K562 (cell line): ENCODE results near the gene HPGDS. TPM values are rescaled to one million over a fixed set of nuclear protein-coding genes. Genes with fewer than 3 reads are reported as not detected.

Source experiments
- ATAC-seq: fragments of 200-7000 bp; cut with Tn5 transposase; 3 replicates; pipeline ENCODE4 v1.9.1; 2020; ENCODE audit warnings: moderate library complexity
- BruUV-seq: library from RNA; stranded (reverse); fragments of 400-500 nt; replicated peaks from 2 replicates; lab custom pipeline; 2021; lab: Mats Ljungman, UMichigan
- CTCF ChIA-PET: fragments of 300-600 bp; formaldehyde crosslinking; extraction: SDS; loops from one replicate; lab custom pipeline; 2021; ENCODE audit warnings: low intra/inter-chr PET ratio; lab: Yijun Ruan, JAX
- POLR2A ChIA-PET: fragments of 300-600, 350-650 bp; sonication (Branson Sonifier 250); formaldehyde crosslinking; extraction: SDS; loops from one replicate; lab custom pipeline; 2021; ENCODE audit warnings: antibody characterized with exemption, inconsistent platforms; lab: Yijun Ruan, JAX
- DNase-seq, 4 experiments: peaks; one replicate each; pipeline versions ENCODE4 v3.0.0 to v3.0.0-alpha.2; 2011 to 2018; ENCODE audit warnings: low spot score in 3 of 4, mixed read lengths in 3 of 4; ENCODE audit errors: extremely low read depth in 1 of 4
- FAIRE-seq: peaks from 2 replicates; lab custom pipeline; 2011; peaks lifted over from hg19 to GRCh38; lab: Jason Lieb, UNC
- H2AFZ ChIP-seq: 2 replicates; pipeline ENCODE4 v1.6.0; 2011; ENCODE audit warnings: low read depth, low read length, control low read depth, inconsistent platforms
- H3K27ac ChIP-seq: fragments of 200-600 bp; 3 replicates; pipeline ENCODE4 v1.8.0; 2011; ENCODE audit warnings: low read depth, mild to moderate bottlenecking, control low read depth, inconsistent platforms, low read length, moderate library complexity, mixed read lengths; ENCODE audit errors: extremely low read depth
- H3K27me3 ChIP-seq, 2 experiments: fragments of 300-600 bp in 1 of 2; 2 replicates in 1 of 2; 3 replicates in 1 of 2; pipeline versions ENCODE4 v1.6.0 to v1.8.0; 2011; ENCODE audit warnings: inconsistent platforms in 2 of 2, low read length in 2 of 2, mild to moderate bottlenecking in 1 of 2, mixed read lengths in 1 of 2, moderate library complexity in 1 of 2; ENCODE audit not compliant: control insufficient read depth in 2 of 2, insufficient read depth in 2 of 2
- H3K36me3 ChIP-seq: fragments of 300-600 bp; 3 replicates; pipeline ENCODE4 v1.8.0; 2011; ENCODE audit warnings: mild to moderate bottlenecking, low read length, inconsistent platforms; ENCODE audit not compliant: control insufficient read depth, insufficient read depth
- H3K4me1 ChIP-seq, 2 experiments: fragments of 200-600 bp in 1 of 2; replicated peaks in 1 of 2; 2 replicates in 1 of 2; 3 replicates in 1 of 2; pipeline versions ENCODE4 v1.5.1 to v1.8.0; 2011; ENCODE audit warnings: inconsistent platforms in 2 of 2, low read length in 2 of 2, mild to moderate bottlenecking in 1 of 2, mixed read lengths in 1 of 2, moderate library complexity in 1 of 2; ENCODE audit not compliant: control insufficient read depth in 2 of 2, insufficient read depth in 2 of 2
- H3K4me2 ChIP-seq: 2 replicates; pipeline ENCODE4 v1.6.1; 2011; ENCODE audit warnings: low read length, control low read depth, inconsistent platforms, mixed read lengths; ENCODE audit not compliant: insufficient read depth
- H3K4me3 ChIP-seq: fragments of 200-600 bp; sonication (generic), shearing (Covaris generic); 2 replicates; pipeline ENCODE4 v1.5.1; 2016; ENCODE audit warnings: control low read depth, inconsistent platforms
- H3K79me2 ChIP-seq: fragments of 200-600 bp; 3 replicates; pipeline ENCODE4 v1.8.0; 2011; ENCODE audit warnings: low read length, inconsistent platforms; ENCODE audit not compliant: control insufficient read depth, insufficient read depth
- H3K9ac ChIP-seq, 2 experiments: 2 replicates each; pipeline versions ENCODE4 v1.6.0 to v1.6.1; 2011; ENCODE audit warnings: low read depth in 2 of 2, low read length in 2 of 2, control low read depth in 1 of 2, inconsistent platforms in 1 of 2, mild to moderate bottlenecking in 1 of 2, mixed read lengths in 1 of 2; ENCODE audit not compliant: insufficient read depth in 1 of 2
- H3K9me1 ChIP-seq: one replicate; pipeline ENCODE4 v1.6.0; 2011; ENCODE audit warnings: inconsistent platforms, mild to moderate bottlenecking, low read length, moderate library complexity; ENCODE audit not compliant: control insufficient read depth, insufficient read depth
- H3K9me3 ChIP-seq: replicated peaks from 2 replicates; pipeline ENCODE4 v1.5.1; 2011; ENCODE audit warnings: low read depth, low read length, inconsistent platforms; ENCODE audit not compliant: control insufficient read depth, insufficient read depth
- H4K20me1 ChIP-seq: replicated peaks from 2 replicates; pipeline ENCODE4 v1.6.1; 2011; ENCODE audit warnings: low read length, inconsistent platforms, mixed read lengths; ENCODE audit not compliant: control insufficient read depth, insufficient read depth
- BACH1 ChIP-seq: fragments of 200-800 bp; sonication (Bioruptor generic); IDR thresholded peaks from 2 replicates; pipeline ENCODE4 v1.6.1; 2016; ENCODE audit warnings: missing genetic modification characterization, missing compliant biosample characterization
- C11orf30 ChIP-seq: fragments of 450-650 bp; IDR thresholded peaks from 2 replicates; pipeline ENCODE4 v1.6.1; 2016; ENCODE audit warnings: low read depth, mild to moderate bottlenecking
- CBX8 ChIP-seq: fragments of 200-600 bp; sonication (generic); IDR thresholded peaks from 2 replicates; pipeline ENCODE4 v1.6.1; 2012; ENCODE audit warnings: borderline replicate concordance, mixed run types, low read depth, mild to moderate bottlenecking, moderate library complexity, mixed read lengths, low read length, control low read depth, inconsistent platforms; ENCODE audit not compliant: poor library complexity, severe bottlenecking; ENCODE audit errors: extremely low read depth
- FIP1L1 ChIP-seq: fragments of 200-400 bp; formaldehyde crosslinking; IDR thresholded peaks from 2 replicates; pipeline ENCODE4 v1.6.1; 2018; ENCODE audit warnings: mild to moderate bottlenecking, low read depth, low read length; ENCODE audit not compliant: poor library complexity, severe bottlenecking
- KAT2B ChIP-seq: IDR thresholded peaks from one replicate; pipeline ENCODE4 v1.6.1; 2012; ENCODE audit warnings: low read depth, mild to moderate bottlenecking, control low read depth, inconsistent platforms, low read length, moderate library complexity
- MTA2 ChIP-seq: fragments of 450-650 bp; IDR thresholded peaks from 2 replicates; pipeline ENCODE4 v1.6.1; 2016; ENCODE audit warnings: low read depth
- RBM25 ChIP-seq: fragments of 200-400 bp; formaldehyde crosslinking; IDR thresholded peaks from 2 replicates; pipeline ENCODE4 v1.6.1; 2018; ENCODE audit warnings: low read length, low read depth, moderate library complexity; ENCODE audit not compliant: severe bottlenecking
- SRSF3 ChIP-seq: fragments of 200-400 bp; formaldehyde crosslinking; IDR thresholded peaks from 2 replicates; pipeline ENCODE4 v1.6.1; 2016; ENCODE audit warnings: mild to moderate bottlenecking, low read length, moderate library complexity; ENCODE audit not compliant: insufficient read depth
- TFAM ChIP-seq: fragments of 250-450 bp; sonication (Bioruptor Pico); conservative IDR thresholded peaks from 2 replicates; pipeline ENCODE4 v1.5.0; 2021; ENCODE audit warnings: mild to moderate bottlenecking, moderate library complexity
- ZNF124 ChIP-seq: sonication (generic); formaldehyde crosslinking; IDR thresholded peaks from 2 replicates; pipeline ENCODE4 v1.8.1; 2022; ENCODE audit warnings: missing genetic modification reagents
- ZNF184 ChIP-seq: sonication (generic); formaldehyde crosslinking; IDR thresholded peaks from 2 replicates; pipeline ENCODE4 v1.5.0; 2020; ENCODE audit warnings: missing genetic modification reagents
- ZNF197 ChIP-seq: fragments of 200-800 bp; sonication (Bioruptor generic); IDR thresholded peaks from 2 replicates; pipeline ENCODE4 v1.6.1; 2016; ENCODE audit warnings: low read depth, missing genetic modification characterization, missing compliant biosample characterization
- WGBS: fragments of 100-300 bp; shearing (Covaris generic); methylation state at CpG from one replicate; pipeline ENCODE4 v1.1.6; 2016; ENCODE audit warnings: low coverage, mixed read lengths; ENCODE audit not compliant: insufficient coverage; ENCODE audit errors: missing lambda C conversion rate; 5-methylcytosine and 5-hydroxymethylcytosine counted together
- in situ Hi-C: fragments of 300-500 bp; cut with MboI; formaldehyde crosslinking; loops from 4 replicates; pipeline ENCODE4 v1.15.0; 2018; ENCODE audit warnings: inconsistent platforms, mixed read lengths
- intact Hi-C: fragments of 100-400 bp; cut with micrococcal nuclease; formaldehyde crosslinking; loops from 2 replicates; pipeline ENCODE4 v1.14.2; 2022
- polyA plus RNA-seq, 8 experiments: library from polyadenylated mRNA; depleted of rRNA in 4 of 8; stranded (reverse) in 5 of 8; unstranded in 3 of 8; fragments of >200 nt; fragmentation: Nextera tagmentation in 2 of 8; fragmentation: Illumina TruSeq in 1 of 8; extraction: Ambion mirVana in 2 of 8; extraction: Trizol in 1 of 8; gene quantifications; 2 replicates each; pipeline versions ENCODE4 v1.2.1 to v1.2.3, GENCODE V29; 2011 to 2014; ENCODE audit warnings: inconsistent platforms in 1 of 8, missing spikeins in 1 of 8
- total RNA-seq, 7 experiments: library from RNA; depleted of rRNA in 6 of 7; stranded (reverse); fragments of >200 nt in 6 of 7; fragmentation: Illumina TruSeq in 2 of 7; extraction: Trizol in 2 of 7; gene quantifications; 2 replicates each; pipeline versions ENCODE4 v1.2.1 to v1.2.3, GENCODE V29; 2011 to 2021; ENCODE audit warnings: low replicate concordance in 1 of 7
- TF ChIP-seq, protein P1 (sequence below): sonication (generic); formaldehyde crosslinking; IDR thresholded peaks from 2 replicates; pipeline ENCODE4 v1.8.1; 2023; ENCODE audit warnings: mild to moderate bottlenecking, missing genetic modification reagents, moderate library complexity
- TF ChIP-seq, protein P2 (sequence below): fragments of 250-450 bp; sonication (Bioruptor Pico); IDR thresholded peaks from 2 replicates; pipeline ENCODE4 v1.8.0; 2021; ENCODE audit warnings: borderline replicate concordance, mild to moderate bottlenecking, moderate library complexity; ENCODE audit not compliant: poor library complexity, severe bottlenecking

Gene HPGDS
- total and polyA plus RNA-seq, 9 of the 15 experiments (the other 6 are each of a cell fraction or from before 2014, with no cell fraction given), result 0.07 to 0.36 (median 0.14) TPM; not detected in 4

DNA sequence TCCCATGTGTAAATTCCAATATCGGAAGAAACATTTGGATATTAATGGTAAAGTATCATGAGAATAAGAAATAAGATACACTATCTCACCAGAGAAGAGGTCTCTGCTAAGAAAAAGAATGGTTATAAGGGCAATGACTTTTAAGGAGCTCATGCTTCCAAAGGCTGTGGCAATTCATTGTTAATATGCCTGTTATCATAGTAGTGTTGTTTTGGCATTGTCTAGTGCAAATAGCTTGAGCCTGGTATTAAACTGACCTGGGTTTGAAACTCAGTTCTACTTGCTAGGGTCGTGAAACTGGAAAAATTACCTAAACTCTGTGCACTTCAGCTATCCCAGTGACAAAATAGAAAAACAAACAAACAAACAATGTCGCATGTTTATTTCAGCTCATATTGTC, 8.8 kb downstream of the HPGDS start:
- no peaks in the 10 kb centered on the region for H4K20me1 ChIP-seq
- BruUV-seq, result no TSS peak
- WGBS, result 56% methylated on average over 3 of the region's 3 CpGs
- intact Hi-C loops, result loop anchor here (1.0 to 5.0 kb wide), 3 partner anchors 57 to 262 kb away; no protein-coding TSS in a partner anchor
- in situ Hi-C loops, result no loop called here
- no peaks in the 10 kb centered on the region for H3K9me3 ChIP-seq
- H3K27ac ChIP-seq, result no peak overlapping the region
- no peak overlapping the region; a peak in 1 of 4 replicates for H3K9ac ChIP-seq
- FAIRE-seq, result no peak
- CTCF ChIA-PET, result interaction anchor here (1.6 kb wide), 1 partner anchor 57 kb away, joined by 6 read pairs; no protein-coding TSS in a partner anchor
- H3K27me3 ChIP-seq, result no peaks in the 10 kb centered on the region; a peak in 1 of 5 replicates
- POLR2A ChIA-PET, result interaction anchor here (0.9 kb wide), 1 partner anchor 130 kb away, joined by 3 read pairs; no protein-coding TSS in a partner anchor
- no peak for DNase-seq
- no peaks in the 10 kb centered on the region for H3K9me1 ChIP-seq
- H3K4me1 ChIP-seq, result peaks cover 1 to 3% of the 10 kb centered on the region in 2 experiments; a peak in 2 of 5 replicates
- ATAC-seq, result no peak
- no peaks in the 10 kb centered on the region for H3K79me2 ChIP-seq
- no peak overlapping the region for H3K4me3 ChIP-seq
- H3K36me3 ChIP-seq, result no peaks in the 10 kb centered on the region
- peak overlapping the region; percentile 24; the same call in 1 of the 2 replicates for H2AFZ ChIP-seq
- TF ChIP-seq ZNF197 (CRISPR knock-in tag) (no peak), BACH1 (no peak), KAT2B (no peak), TFAM (CRISPR knock-in tag) (no peak), ZNF124 (CRISPR knock-in tag) (no peak), SRSF3 (no peak), MTA2 (no peak), RBM25 (no peak), CBX8 (no peak), ZNF184 (CRISPR knock-in tag) (no peak), FIP1L1 (no peak), C11orf30 (no peak)
- TF ChIP-seq, protein P1, sequence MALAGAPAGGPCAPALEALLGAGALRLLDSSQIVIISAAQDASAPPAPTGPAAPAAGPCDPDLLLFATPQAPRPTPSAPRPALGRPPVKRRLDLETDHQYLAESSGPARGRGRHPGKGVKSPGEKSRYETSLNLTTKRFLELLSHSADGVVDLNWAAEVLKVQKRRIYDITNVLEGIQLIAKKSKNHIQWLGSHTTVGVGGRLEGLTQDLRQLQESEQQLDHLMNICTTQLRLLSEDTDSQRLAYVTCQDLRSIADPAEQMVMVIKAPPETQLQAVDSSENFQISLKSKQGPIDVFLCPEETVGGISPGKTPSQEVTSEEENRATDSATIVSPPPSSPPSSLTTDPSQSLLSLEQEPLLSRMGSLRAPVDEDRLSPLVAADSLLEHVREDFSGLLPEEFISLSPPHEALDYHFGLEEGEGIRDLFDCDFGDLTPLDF, result no peak
- TF ChIP-seq, protein P2, sequence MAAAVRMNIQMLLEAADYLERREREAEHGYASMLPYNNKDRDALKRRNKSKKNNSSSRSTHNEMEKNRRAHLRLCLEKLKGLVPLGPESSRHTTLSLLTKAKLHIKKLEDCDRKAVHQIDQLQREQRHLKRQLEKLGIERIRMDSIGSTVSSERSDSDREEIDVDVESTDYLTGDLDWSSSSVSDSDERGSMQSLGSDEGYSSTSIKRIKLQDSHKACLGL (CRISPR knock-in tag), result no peak
- no peak overlapping the region for H3K4me2 ChIP-seq
